Amniotic epithelial cell (primary cell): Measurements from ENCODE around the gene FHL2.

Source experiments
- DNase-seq: peaks from one replicate; pipeline ENCODE4 v3.0.0-alpha.2; 2010; ENCODE audit warnings: low read depth

FHL2 gene

DNA sequence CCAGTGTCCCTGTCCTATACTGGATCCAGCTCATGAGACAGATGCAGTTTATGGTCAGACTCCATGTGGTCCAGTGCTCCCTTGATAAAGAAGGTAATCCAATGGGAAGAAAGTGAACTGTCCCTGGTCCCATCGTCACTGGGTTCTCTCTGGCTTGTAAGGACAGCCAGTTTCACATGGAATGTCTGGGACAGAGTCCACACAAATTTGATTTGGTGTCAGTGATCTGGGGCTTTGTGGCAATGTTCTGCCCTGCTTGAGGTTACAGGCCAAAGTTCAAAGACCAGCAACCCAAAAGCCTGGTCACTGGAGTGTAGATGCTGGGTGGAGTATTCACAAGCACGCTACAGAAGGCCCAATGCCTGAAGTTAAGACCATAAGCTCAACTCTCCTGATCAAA lies 22.2 kb upstream of the FHL2 start:
- no peak for DNase-seq

DNA sequence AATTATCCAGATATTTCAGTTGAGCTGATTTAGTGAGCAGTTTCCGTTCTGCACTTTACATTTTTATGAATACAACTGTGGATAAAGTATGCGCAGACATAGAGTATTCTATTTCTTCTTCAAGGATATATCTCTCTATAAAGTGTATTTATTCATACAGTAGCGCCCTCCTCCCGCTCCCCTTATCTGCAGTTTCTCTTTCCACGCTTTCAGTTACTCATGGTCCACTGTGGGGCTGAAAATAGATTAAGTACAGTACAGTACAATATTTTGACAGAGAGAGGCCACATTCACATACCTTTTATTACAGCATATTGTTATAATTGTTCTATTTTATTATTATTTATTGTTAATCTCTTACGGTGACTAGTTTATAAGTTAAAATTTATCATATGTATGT lies 19.7 kb upstream of the FHL2 start:
- DNase-seq, result no peak

DNA sequence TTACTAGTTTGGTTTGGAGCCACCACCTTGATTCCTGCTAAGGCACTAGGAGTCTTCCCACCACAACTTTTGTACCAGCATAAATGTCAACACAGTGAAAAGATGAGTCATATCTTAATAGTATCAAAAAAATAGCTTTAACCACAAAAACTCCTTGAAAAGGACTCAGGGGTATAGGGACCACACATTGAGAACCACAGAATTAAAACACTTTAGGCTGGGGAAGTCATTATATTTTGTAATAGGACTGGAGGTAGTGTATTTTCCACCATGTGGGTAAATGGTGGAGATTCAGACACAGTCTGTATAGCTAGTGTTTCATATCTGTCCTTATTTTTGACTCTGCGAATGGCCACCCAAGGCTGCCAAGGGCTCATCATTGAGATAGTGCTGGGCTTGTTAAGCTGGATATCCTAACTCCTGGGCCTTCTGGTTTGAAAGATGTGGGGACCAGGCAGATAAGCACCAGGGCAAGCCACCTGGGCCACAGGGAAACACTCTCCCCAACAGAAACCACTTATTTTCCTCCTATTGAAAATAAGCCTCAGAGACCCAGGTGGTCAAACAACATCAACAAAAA lies 19.1 kb upstream of the FHL2 start:
- DNase-seq, result peak; percentile 81

DNA sequence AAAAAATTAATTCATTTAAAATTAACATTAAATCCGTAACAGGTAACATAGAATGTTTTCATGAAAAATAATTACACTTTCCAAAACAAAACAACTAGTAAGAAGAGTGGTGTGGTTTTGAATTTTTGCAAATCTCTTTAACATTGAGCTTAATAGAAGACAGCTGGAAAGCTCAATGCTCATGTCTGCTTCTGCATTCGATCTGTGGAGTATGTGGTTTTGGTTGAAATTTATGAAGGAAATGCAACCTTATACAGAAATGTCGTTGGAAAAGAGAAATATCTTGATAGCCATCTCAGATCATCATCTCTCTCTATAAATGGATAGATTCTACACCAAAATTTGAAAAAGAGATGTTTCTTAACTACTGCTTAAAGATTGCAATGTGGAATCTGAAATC lies 17.3 kb upstream of the FHL2 start:
- DNase-seq, result no peak

DNA sequence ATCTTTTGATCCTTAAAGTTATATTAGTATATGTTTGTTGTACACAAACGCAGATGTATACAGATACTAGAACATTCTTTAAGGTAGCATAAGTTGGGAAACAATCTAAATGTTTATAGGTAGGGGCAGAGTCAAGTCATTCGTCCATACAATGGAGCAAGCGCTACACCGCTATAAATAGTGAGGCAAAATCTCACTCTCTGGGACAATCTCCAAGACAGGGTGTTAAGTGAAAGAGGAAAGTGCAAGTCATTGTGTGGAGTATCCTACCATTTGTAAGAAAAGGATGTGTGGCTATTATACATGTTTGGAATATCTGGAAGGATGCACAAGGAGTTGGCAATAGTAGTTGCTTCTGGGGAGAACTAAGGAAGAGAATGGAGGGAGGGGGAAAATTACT lies 16.2 kb upstream of the FHL2 start:
- DNase-seq, result no peak

DNA sequence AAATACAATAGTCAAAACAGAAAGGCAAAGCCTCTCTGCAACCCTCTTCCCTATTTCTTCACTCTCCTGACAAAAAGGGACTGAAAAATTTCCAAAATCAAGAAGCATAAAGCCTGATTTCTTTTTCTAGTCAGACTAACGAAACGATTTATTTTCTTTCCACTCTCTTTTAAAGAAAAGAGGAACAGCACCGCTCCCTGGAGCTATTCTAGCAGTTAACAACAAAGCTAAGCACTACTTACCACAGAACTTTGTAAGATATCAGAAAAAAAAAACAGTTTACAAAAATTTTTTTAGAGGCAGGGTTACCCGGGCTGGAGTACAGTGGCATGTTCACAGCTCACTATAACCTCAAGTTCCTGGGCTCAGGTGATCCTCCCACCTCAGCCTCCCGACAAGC lies 14.4 kb upstream of the FHL2 start:
- no peak for DNase-seq

DNA sequence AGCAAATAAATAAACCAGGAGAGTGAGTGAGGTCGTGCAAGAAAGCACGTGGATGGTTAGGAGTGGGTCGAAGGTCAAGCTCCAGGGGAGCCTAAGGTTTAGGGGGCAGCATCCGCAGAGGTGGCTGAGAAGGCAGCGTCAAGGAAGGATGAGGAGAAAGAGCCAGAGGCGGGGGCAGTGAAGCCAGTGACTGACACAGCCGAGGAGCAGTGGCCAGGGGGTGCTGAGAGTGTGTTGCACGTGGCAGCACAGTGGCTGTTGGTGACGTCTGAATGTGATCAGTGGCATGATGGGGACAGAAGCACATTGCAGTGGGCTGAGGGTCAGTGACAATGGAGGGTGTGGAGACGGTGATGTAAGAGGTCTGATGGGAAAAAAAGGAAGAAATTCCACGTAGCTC lies 13.7 kb upstream of the FHL2 start:
- no peak for DNase-seq

DNA sequence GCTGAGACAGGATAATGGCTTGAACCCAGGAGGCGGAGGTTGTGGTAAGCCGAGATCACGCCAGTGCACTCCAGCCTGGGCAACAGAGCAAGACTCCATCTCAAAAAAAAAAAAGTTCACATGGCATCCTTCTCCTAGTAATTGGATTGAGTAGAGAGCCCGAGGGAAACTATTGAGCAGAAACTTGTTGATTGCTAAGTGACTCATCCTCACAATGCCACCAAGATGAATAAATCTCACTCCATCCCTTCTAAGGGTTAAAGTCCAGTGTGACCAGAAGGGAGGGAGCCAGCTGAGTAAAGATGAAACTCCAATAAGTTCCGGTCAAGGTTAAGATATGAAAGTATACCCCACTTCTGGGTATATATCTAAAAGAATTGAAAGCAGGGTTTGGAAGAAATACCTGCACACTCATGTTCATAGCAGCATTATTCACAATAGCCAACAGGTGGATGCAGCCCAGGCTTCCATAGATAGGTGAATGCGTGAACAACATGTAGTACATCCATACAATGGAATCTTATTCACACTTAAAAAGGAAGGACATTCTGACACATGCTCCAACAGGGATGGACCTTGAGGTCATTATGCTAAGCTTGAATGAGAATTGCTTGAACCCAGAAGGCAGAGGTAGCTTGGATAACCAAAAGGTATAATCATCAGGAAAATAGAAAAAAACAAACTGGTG lies 13.0 kb upstream of the FHL2 start:
- no peak for DNase-seq

DNA sequence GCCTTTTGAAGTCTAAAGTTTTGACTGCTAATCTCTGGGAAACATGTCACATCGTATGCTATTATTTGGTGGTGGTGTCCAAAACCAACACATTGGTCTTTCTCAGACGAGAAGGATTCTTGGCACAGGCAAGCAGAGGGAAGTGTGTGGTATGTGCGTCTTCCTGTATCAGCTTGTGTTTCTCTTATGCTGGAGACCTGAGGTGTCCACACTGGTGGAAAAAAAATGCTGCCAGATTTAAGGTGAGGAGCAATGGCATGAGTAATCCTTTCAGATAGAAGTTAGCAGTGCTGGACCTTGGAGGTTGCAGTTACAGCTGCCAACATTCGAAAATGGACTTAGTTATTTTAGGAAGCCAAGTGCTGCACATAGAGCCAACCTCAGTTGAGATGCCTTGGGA lies 11.7 kb upstream of the FHL2 start:
- no peak for DNase-seq

DNA sequence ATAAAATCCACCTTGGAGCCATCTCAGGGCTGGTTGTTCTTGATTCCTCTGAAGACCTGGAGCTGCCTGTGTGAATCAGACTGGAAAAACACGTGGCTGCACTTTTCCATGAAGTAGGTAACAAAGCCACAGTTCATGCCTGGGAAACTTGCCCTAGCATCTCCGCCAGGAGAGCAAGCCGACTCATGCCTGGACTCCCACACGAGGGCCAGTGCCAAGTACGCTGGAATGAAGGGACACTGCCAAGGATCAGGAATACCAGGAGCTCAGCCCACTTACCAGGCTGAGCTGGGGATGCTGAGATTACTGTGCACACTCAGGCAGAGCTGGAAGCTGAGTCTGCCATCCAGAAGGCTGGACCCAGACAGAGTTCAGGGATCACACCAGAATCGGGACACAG lies 10.9 kb upstream of the FHL2 start:
- peak; percentile 95 for DNase-seq

DNA sequence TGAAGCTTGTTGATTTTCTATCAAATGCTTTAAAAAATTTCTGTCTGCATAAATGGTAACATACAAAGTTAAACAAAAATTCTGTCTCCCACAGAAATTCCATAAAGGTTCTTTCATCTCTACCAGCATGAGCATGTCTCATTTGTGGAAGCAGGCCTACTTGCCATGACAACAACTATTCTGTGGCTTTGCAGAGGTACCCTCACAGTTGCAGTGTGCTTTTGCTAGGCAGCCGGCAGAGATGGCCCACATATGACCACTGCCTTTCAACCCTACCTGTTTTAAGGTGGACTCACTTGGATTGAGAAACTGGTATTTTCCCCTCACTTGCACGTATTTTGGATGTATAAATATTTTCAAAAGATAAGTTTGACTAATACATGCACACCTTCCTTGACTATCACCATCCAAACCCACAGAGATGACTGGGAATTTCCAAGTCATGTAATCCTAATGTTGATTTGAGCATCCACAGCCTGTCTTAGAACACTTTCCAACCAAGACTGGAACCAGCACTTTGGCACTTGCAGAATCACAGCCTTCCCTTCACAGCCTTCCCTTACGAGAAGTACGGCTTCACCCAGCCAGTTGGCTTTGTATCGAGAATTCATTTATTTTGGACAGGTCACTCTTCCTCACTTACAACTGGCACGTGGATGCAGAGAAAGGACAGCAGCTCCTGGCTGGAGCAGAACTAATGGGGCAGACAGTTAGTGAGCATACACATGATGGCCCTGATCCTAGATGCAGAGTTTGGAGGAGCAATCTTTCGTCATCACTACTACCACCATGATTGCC lies 9.3 kb upstream of the FHL2 start:
- no peak for DNase-seq

DNA sequence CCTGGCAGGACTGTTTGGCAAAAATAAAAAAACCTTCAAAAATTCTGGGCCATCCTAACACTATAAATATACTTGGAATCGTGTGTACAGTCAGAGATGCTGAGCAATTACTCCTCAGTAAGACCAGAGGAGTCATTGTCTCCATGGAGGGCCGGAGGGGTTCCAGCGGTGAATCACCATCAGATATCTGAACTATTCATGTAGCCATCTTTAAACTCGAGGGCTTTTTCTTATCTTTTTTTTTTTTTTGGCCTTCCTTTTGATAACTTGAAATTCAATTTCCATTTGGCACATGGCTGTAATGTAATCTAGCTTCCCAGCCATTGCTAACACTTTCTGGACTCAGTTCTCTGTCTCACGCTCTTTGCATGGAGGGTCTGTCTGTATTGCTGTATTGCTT lies 7.4 kb upstream of the FHL2 start:
- DNase-seq, result peak; percentile 85

DNA sequence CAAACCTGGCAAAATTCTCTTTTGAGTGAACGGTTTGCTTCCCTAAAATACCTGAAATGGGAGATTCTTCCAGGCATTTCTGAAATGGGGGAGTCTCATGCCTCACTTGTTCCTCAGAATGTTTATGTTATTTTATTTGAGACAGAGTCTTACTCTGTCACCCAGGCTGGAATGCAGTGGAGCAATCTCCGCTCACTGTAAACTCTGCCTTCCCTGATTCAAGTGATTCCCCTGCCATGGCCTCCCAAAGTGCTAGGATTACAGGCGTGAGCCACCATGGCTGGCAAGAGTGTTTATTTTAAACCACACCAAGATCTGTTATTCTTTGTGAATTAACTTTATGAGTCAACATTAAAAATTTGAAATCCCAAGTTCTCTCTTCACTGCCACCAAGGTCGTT lies 6.4 kb upstream of the FHL2 start:
- DNase-seq, result peak; percentile 61

DNA sequence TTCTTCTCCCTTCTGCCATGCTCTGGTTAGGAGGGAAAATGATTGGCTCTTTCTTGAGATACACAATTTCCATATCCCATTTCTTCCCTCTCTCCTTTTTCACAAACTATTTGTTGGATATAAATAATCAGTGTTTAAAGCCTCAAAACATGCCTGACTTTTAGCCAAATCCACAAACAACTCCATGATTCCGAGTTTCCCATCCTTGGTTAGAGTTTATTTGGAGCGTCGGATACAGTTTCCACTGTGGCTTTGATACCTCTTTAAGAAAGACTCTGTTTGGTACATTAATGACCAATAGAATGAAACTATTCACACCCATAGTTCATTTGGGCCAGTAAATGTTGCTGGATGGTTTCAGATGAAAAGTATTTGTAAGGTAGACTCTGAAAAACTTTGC lies 5.9 kb upstream of the FHL2 start:
- DNase-seq, result no peak

DNA sequence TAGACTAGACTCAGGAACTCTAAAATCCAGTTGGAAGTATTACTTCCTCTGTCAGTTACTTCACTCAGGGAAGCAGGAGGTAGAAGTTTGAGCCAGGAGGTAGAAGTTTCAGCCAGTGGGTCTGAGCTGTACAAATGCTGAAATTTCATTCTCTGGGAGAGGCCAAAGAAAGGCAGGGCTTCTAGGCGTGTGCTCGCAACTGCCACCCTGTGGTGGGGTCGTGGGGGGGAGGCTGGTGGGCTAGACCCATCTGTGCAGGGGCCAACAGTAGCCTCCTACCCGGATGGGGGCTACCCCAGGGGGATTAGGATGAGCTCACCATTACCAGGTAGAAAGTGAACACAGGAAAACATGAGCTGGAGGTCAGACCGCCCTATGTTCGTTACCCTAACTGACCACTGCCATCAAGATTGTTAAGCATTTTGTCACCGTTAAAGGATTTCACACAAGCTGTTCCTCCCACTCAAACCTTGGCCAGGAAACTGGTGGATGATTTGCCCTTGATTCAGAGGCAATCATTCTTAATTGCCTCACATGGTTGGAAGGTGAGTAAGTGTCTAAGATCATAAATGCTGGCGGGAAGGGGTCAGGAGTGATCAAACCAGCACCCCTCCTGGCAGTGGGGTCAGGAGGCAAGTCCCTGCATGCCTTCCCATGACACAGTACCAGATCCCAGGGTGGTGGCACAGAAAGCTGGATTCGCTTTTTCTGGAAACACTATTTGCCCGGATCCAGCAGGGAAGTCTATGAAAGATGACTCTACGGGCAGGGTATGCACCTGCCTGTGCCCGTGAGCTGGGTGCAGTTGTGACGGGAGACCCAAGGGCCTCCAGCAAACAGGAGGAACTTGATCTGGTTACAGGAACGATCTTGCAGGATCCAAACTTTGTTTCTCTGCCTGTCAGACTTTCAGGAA lies 5.2 kb upstream of the FHL2 start:
- DNase-seq, result peak; percentile 95

DNA sequence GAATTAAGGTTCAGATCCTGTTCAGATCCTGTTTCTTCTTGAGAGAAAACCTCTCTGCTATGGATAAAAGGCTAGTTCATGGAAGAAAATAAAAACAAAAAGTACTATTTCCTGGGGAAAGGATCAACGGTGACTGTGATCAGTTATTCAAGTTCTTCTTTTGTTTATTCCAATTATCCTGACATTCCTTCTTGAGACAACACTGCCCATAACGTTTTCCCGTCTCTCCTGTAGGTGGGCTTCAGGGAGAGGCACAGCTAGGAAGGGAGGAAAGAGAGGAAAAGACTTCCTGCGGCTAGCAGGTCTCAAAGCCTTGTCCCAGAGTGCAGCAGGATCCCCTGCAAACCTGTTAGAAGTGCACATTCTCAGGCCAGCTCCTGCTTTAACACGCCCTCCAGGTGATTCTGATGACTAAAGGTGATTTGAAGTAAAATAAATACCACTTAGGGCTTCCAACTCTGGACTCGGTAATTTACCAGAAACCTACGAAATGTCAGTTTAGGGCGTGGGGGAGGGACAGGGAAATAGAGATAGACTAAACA lies 4.5 kb upstream of the FHL2 start:
- DNase-seq, result no peak

DNA sequence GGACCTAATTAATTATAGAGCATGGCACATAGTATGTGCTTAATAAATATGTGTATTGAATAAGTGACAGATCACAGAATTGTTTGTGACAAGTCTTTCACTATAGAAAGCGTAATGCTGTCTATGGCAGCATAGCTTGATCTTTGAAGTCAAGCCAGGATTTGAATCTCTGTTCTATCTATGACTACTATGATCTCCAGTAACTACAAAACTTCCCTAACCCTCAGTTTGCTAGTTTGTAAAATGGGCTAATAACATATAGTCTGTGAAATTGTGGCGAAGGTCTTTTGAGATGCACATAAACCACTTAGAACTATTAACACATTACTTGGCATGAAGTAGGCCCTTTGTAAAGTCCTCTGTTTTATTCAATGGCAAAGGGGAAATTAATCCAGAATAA lies 4.0 kb upstream of the FHL2 start:
- DNase-seq, result no peak

DNA sequence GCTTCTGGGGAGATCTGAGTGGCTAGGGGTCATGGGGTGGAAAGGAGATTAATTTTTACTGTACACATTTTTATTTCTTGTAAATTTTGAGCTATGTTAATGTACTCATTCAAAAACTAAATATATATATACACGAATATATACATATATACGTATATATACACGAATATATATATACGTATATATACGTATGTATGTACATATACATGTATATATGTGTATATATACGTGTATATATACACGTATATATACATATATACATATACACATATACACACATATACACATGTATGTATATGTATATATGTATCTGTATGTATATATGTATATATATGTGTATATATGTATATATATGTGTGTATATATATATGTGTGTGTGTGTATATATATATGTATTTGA lies 3.0 kb upstream of the FHL2 start:
- no peak for DNase-seq

DNA sequence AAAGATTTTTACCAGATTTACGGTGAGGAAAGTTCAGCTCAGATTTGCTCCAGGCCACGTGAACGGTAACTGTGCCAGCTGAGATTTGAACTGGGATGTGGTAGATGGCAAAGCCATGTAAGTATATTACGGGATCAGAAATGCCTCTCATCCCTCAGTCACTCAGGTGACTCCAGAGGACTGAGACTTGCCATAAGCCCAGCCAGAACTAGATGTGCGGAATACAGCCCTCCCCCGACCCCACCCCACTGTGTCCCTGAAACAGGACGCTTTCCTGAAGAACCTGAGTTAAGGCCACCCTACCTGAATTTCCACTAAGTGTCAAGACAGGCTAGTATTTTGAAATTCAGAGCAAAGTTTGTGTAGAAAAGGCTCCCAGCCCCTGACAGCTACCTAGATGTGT lies 1.3 kb upstream of the FHL2 start:
- no peak for DNase-seq

DNA sequence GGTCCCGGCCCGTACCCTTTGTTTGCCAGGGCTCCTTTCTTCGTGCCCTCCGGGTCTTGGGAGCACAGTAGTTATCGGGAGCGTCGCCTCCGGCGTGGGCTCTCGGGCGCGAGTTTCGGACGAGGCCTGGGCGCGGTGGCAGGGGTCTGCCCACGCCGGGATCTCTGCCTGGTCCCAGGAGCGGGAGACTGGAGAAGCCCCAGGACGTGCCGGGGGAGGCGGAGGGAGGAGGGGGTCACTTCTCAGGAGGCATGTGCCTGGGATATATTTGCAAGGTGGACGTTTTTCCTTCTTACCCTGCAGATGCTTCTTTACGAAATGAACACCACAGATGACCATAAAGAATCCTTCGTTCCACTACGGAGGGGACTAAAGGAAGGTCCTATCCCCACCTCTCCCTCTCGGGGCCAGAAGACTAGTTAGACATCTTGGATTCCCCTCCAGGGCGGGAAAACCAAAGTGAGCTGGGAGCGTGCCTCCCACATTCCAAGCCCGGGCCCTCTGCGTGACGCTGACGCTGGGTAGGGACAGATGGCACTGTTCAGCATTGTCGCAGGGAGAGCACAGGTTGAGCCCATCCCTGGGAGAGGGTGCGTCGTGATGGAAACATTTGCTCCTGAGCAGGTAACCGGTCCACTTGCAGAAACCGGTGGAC lies 483 bp upstream of the FHL2 start:
- DNase-seq, result no peak

DNA sequence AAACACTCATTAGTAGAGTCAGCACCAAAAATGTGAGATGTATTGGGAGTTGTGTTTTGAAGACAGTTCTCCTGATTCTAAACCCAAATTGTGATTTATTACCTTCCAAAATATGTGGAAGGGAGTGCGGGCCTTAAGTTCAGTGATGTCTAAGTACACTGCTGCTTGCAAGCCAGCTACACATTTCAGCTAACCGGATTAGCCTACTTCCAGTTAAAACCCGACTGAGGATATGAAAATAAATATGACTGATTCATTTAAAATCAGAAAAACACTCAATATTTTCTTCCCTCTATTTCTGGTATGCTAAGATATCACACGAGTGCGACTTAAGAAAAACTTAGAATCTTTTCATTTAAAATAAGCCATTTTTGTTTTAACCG lies 907 bp downstream of the FHL2 start:
- no peak for DNase-seq
